HG03439 (cell line): ENCODE measurements around the gene CPAMD8.
"Not testable (repeated sequence)": the region's sequence is repeated elsewhere in the genome, so short reads cannot be mapped to it uniquely, and the experiment has no call there.

Experiments
- ATAC-seq: cut with Tn5 transposase; IDR thresholded peaks from one replicate; pipeline ENCODE4 v1.9.1; 2021; ENCODE audit warnings: mild to moderate bottlenecking, moderate library complexity; ENCODE audit not compliant: unreplicated experiment

The CPAMD8 gene

DNA sequence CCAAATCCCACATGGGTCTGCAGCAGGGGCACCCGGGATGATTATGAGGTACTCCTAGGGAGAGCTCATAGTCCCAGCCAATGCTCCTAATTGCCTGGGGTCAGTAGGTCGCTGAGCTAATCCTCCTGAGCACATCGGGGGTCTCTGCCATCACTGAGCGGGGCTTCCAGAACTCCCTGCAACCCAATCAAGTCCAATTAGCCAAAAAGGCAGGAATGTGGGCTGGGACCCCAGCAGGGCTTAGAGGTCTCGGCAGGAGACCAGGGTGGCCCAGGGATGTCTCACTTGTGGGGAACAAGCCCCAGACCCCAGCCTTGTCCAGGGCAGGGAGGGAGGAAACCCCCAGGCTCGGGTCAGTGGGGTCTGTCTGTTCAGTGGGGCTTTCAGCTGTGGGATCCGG is 17.1 kb upstream of the CPAMD8 start:
- ATAC-seq, result no peak

DNA sequence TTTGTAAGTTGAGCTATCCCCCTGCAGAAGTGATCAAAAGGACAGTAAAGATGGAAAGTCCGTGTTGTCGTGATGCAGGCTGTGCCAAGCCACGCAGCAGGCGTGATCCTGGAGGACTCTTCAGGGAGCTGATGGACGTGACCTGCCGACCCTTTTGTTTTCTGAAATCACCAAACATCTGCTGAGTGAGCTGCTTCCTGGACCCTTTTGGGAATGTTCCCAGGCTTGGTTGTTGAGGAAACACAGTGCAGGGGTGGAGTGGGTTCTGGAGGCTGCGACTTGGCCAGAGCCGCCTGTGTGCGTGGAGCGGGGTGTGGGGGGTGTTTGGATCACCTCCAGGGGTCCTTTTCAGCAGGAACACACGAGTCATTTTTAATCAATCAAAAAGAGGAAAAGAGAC is 15.4 kb upstream of the CPAMD8 start:
- ATAC-seq, result no peak

GRCh38 chr19:17037966-17038500 is 11.4 kb upstream of the CPAMD8 start:
- ATAC-seq, result no peak

GRCh38 chr19:17037184-17037583 is 10.6 kb upstream of the CPAMD8 start:
- ATAC-seq, result no peak

DNA sequence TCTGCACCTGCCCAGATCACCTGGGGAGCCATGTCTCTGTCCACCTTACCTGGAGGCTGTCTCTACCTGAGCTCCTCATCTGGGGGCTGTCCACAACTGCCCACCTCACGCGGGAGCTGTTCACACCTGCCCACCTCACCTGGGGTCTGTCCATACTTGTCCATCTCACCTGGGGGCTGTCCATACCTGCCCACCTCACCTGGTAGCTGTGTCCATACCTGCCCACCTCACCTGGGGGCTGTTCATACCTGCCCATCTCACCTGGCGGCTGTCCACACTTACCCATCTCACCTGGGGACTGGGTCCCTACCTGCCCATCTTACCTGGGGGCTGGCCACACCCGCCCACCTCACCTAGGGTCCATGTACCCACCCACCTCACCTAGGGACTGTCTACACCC is 10.0 kb upstream of the CPAMD8 start:
- ATAC-seq, result no peak

- no peak for ATAC-seq
Observed at GRCh38 chr19:17035842-17036424, 9.3 kb upstream of the CPAMD8 start.

DNA sequence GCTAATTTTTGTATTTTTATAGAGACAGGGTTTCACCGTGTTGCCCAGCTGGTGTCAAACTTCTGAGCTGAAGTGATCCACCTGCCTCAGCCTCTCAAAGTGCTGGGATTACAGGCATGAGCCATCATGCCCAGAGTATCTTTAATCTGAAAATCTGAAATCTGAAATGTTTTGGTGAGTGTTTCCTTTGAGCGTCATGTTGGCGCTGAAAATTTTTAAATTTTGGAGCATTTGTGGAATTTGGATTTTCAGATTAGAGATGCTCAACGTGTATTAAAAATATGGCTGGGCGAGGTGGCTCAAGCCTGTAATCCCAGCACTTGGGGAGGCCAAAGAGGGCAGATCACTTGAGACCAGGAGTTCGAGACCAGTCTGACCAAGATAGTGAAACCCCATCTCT is 5.1 kb upstream of the CPAMD8 start:
- ATAC-seq, result no peak

DNA sequence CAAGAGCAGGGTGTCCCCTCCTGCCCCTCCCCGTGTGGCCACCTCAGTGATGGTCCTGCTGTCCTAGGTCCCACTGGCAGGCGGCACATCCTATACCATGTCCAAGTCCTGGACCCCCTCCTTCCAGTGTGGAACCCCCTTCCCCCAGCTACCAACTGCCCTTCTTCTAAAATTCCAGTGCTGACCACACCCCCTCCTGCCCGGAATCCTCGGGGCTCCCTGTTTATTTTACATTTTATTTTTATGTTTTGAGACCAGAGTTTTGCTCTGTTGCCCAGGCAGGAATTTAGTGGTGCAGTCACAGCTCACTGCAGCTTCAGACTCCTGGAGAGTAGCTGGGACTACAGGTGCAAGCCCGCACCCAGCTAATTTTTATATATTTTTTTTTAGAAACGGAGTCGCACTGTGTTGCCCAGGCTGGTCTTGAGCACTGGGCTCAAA is 945 bp upstream of the CPAMD8 start:
- ATAC-seq, result no peak

- ATAC-seq, result no peak
Observed at GRCh38 chr19:17025991-17026658, 485 bp downstream of the CPAMD8 start.

DNA sequence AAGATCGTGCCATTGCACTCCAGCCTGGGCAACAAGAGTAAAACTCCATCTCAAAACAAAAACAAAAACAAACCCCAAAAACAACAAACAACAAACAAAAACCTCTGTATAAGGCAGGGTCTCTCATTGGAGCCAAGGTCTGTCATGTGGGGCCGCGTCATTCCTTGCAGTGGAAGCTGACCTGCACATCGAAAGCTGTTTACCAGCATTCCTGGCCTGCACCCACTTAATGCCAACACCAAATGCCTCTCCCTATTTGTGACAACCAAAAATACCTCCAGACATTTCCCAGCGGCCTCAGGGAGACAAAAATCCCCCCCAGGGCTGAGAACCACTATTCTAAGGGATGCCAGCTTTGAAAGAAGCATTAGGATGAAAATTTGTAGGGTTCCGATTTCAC is 1.2 kb downstream of the CPAMD8 start:
- no peak for ATAC-seq

GRCh38 chr19:17024941-17025340 is 1.7 kb downstream of the CPAMD8 start:
- not testable (repeated sequence) for ATAC-seq

GRCh38 chr19:17023805-17024204 is 2.8 kb downstream of the CPAMD8 start:
- no peak for ATAC-seq

- ATAC-seq, result no peak
Observed at GRCh38 chr19:17022738-17023137, 3.9 kb downstream of the CPAMD8 start.

GRCh38 chr19:17021793-17022590 is 4.6 kb downstream of the CPAMD8 start:
- ATAC-seq, result no peak

DNA sequence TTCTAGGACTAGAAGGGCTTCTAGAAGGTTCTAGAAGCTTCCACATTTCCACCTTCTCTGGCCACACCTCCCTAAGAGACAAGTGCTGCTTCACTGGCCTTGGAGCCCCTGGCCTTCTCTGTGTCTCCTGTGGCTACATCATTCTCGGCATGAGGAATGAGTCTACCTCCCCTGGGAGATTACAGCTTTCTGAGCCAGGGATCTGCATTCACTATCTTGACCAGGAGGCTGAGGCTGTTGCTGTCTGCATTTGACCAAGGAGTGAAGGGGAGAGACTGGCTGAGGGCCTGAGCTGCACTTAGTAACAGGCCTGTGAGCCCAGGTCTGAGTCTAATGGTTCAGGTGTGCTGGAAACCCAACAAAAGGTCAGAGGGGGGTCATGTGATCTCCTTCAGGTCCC is 5.3 kb downstream of the CPAMD8 start:
- ATAC-seq, result no peak

DNA sequence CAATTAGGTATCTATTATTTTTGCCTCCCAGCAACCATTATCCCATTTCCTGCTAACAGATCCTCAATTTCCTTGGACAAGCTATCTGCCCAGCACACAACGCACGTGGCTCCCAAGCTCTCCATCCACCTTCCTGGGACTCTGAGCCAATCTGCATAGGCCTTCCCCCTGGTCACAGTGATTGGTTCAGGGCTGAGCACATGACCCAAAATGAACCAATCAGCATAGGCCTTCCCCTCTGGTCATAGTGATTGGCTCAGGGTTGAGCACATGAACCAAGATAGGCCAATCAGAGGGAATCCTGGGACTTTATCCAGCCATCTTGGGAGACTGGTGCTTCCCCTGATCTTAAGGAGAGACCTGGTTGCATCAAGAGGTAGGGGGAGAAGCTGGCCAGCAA is 5.8 kb downstream of the CPAMD8 start:
- ATAC-seq, result no peak

GRCh38 chr19:17020385-17020784 is 6.2 kb downstream of the CPAMD8 start:
- no peak for ATAC-seq

GRCh38 chr19:17014212-17014861 is 12.3 kb downstream of the CPAMD8 start:
- not testable (repeated sequence) for ATAC-seq

GRCh38 chr19:17011485-17011884 is 15.1 kb downstream of the CPAMD8 start:
- no peak for ATAC-seq

DNA sequence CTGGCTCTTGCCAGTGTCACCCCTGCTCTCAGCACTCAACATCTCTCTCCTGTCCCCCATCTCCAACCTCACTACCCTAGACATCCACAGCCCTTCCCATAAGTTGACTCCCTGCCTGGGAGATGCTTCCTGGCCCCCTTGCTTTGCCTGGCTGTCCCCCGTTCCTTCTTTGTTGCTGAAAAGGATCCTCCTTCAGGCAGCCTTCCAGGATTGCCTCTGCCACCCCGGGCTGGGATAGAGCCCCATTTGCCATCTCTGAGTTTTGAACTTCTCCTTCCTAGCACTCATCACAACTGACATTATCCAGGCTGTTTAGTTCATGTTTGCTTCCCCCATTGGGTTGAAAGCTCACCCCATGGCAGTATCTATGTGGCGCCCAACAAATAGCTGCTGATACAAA is 20.0 kb downstream of the CPAMD8 start:
- no peak for ATAC-seq

DNA sequence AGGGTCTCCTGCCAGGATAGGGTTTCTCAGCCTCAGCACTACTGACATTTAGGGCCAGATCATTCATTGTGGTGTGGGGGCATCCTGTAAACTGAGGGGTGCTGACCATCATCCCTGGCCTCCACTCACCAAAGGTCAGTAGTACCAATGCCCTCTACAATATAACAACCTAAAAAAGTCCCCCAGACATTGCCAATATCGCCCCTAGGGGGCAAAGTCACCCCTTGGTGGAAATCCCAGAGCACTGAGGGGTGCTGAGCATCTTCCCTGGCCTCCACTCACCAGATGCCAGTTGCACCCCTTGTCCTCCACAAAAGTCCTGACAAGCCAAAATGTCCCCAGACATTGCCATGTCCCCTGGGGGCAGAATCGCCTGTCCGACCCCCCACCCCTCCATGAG is 21.6 kb downstream of the CPAMD8 start:
- no peak for ATAC-seq
